Jurkat, Clone E6-1 (cell line): Measurements from ENCODE around the gene HDHD2.

ENCODE experiments used
- DNase-seq: peaks from one replicate; pipeline ENCODE4 v3.0.0-alpha.2; 2011; ENCODE audit warnings: low read depth, low spot score
- H3K4me3 ChIP-seq: 2 replicates; pipeline ENCODE4 v1.5.1; 2011; ENCODE audit warnings: mild to moderate bottlenecking, low read length, control low read depth, moderate library complexity

The HDHD2 gene

DNA sequence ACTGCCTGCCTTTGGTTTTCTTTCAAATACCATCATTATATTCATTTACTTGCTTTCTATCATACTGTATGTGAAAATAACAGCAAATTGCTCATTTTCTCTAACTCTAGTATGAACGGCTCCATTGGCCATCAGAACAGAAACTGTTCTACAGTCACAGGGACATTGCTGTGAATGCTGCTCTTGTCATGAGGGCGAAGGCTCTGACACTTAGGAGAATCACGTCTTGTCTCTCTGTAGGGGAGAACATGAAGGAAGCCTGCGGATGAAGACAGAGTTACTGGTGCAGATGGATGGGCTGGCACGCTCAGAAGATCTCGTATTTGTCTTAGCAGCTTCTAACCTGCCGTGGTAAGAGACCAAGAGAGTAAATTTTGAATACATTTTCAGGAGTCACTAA lies 73.2 kb downstream of the HDHD2 start:
- H3K4me3 ChIP-seq: no peak overlapping the region
- DNase-seq: no peak

DNA sequence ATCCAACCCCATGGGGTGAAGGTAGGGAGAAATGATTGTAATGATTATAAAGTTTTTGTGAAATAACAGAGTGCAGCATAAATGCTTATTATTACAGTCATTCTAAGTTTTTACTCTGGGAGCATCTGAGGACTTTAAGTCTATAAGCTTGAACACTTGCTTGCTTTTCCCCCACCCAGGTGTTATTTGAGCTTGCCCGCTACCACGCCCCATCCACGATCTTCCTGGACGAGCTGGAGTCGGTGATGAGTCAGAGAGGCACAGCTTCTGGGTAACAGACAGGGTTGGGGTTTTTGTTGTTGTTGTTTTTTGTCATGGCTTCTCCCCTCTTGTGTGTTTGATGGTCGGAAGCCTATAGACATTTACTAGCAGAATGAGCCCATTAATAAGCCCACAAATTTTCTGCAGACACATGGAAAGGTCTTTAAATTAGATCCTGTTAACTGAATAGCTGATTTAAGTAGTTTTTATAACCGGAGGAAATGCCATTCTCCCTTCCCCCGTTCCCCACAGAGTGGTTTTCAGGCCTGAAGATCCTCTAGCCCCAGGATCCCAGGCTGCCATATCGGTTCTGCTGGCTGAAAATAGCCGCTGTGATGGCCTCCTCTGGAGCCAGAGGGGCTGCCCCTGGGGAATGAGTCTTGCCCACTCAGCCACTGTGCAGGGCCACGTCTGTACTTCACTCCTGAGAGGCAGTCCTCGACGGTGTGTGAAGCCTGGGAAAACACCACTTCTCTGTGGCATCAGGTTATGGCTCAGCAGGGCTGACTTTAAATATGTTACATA lies 75.0 kb downstream of the HDHD2 start:
- DNase-seq: no peak
- no peak overlapping the region for H3K4me3 ChIP-seq

DNA sequence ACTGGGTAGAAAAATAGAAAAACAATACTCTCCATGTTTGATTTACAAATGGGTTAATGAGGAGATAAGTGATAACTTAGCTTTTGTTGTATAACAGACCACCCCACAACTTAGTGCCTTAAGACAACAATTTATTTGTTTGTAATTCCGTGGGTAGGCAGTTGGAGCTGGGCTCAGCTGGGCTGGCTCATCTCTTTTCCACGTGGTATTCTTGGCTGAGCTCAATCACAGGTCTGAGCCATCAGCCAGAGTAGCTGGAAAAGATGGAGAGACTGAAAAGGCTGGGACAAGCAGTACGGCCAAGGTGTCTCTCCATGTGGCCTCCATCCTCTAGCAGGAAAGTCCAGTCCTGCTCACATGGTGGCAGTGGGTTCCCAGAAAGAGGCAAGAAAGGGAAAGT lies 82.7 kb downstream of the HDHD2 start:
- no peak overlapping the region for H3K4me3 ChIP-seq

DNA sequence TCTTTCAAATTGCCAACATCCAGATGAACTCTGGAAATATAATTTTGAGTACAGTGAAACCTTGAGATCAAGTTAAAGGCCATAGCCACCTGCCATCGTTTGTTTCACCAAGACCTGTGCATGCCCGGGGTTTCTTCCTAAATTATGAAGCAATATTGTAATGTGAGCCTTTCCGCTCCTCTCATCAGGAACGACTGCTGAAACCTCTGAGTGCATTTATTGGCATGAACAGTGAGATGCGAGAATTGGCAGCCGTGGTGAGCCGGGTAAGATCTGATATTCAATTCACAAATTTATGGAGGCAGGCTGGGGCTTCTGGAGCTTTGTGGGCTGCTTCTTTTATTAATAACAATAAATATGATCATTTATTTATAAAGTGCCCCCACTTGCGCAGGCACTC lies 87.2 kb downstream of the HDHD2 start:
- DNase-seq: no peak
- H3K4me3 ChIP-seq: no peak overlapping the region

More for the DNA sequence above, 82.7 kb downstream of the HDHD2 start:
- DNase-seq: no peak

DNA sequence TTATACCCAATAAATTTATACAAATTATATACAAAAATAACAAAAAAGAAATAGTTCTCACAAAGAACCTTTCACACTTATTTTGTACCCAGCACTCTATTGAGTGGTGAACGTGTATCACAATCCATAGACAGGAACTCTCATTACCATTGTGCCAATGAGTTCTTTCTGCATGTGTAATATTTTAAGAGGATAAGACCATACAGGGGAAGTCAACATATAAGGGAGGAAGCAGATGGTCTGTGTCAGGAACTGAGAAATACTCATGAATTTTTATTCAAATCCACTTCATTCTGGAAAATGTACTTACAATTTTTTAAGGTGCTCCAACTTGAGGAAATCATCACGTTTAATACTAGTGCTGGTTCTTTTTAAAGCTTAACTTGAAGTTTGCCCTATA lies 87.8 kb downstream of the HDHD2 start:
- no peak overlapping the region for H3K4me3 ChIP-seq
- DNase-seq: no peak
